Endothelial cell (in vitro differentiated cells): ENCODE measurements around the gene RNF144B. TPM values are rescaled to one million over a fixed set of nuclear protein-coding genes. Genes with fewer than 3 reads are reported as not detected.

Experiments
- DNase-seq: peaks from one replicate; pipeline ENCODE4 v3.0.0; 2021; ENCODE audit warnings: low spot score
- H3K27ac Mint-ChIP-seq: one replicate; pipeline ENCODE4 v1.8.0; 2021; ENCODE audit warnings: mixed read lengths, inconsistent platforms; ENCODE audit not compliant: unreplicated experiment
- H3K27me3 Mint-ChIP-seq: one replicate; pipeline ENCODE4 v1.8.0; 2021; ENCODE audit warnings: mild to moderate bottlenecking, moderate library complexity, mixed read lengths, inconsistent platforms; ENCODE audit not compliant: unreplicated experiment
- H3K36me3 Mint-ChIP-seq: one replicate; pipeline ENCODE4 v1.8.0; 2021; ENCODE audit warnings: mild to moderate bottlenecking, low read depth, mixed read lengths, inconsistent platforms; ENCODE audit not compliant: unreplicated experiment
- H3K4me1 Mint-ChIP-seq: one replicate; pipeline ENCODE4 v1.8.0; 2021; ENCODE audit warnings: mild to moderate bottlenecking, mixed read lengths, inconsistent platforms; ENCODE audit not compliant: unreplicated experiment
- H3K4me3 Mint-ChIP-seq: one replicate; pipeline ENCODE4 v1.8.0; 2021; ENCODE audit warnings: mild to moderate bottlenecking, mixed read lengths, inconsistent platforms; ENCODE audit not compliant: unreplicated experiment
- H3K9me3 Mint-ChIP-seq: one replicate; pipeline ENCODE4 v1.8.0; 2021; ENCODE audit warnings: mixed read lengths, inconsistent platforms; ENCODE audit not compliant: unreplicated experiment
- CTCF ChIP-seq: fragments of 200-600 bp; sonication (generic); IDR thresholded peaks from one replicate; pipeline ENCODE4 v1.5.0; 2021; ENCODE audit warnings: antibody characterized with exemption; ENCODE audit not compliant: unreplicated experiment
- total RNA-seq: library from RNA; stranded (reverse); fragmentation: NEBNext Ultra II Directional; extraction: Animal tissue kit (Norgen Biotek cat#: 25700); gene quantifications from one replicate; pipeline ENCODE4 v1.2.1, GENCODE V29; 2021; ENCODE audit not compliant: unreplicated experiment

The RNF144B gene
- total RNA-seq, 1 donor from 2014 or later = 23.2 TPM

GRCh38 chr6:18389479-18389878 is 2.3 kb downstream of the RNF144B start:
- Mint-ChIP-seq H3K36me3 (no peaks in the 10 kb centered on the region), H3K27me3 (no peaks in the 10 kb centered on the region), H3K4me1 (peaks cover 34% of the 10 kb centered on the region), H3K27ac (no peak overlapping the region), H3K9me3 (no peaks in the 10 kb centered on the region), H3K4me3 (peak overlapping the region; percentile 74)
- DNase-seq = no peak
- TF ChIP-seq CTCF = no peak

- Mint-ChIP-seq H3K9me3 (no peaks in the 10 kb centered on the region), H3K27ac (no peak overlapping the region), H3K4me3 (no peak overlapping the region), H3K36me3 (no peaks in the 10 kb centered on the region), H3K27me3 (no peaks in the 10 kb centered on the region), H3K4me1 (peaks cover 43% of the 10 kb centered on the region)
- no peak for TF ChIP-seq CTCF
- no peak for DNase-seq
These were observed 3.3 kb downstream of the RNF144B start for GRCh38 chr6:18390476-18390875.

GRCh38 chr6:18391023-18391422 is 3.9 kb downstream of the RNF144B start:
- Mint-ChIP-seq H3K4me1 (peaks cover 45% of the 10 kb centered on the region), H3K4me3 (no peak overlapping the region), H3K27me3 (no peaks in the 10 kb centered on the region), H3K27ac (no peak overlapping the region), H3K36me3 (no peaks in the 10 kb centered on the region), H3K9me3 (no peaks in the 10 kb centered on the region)
- no peak for DNase-seq
- no peak for TF ChIP-seq CTCF

GRCh38 chr6:18392346-18392877 is 5.3 kb downstream of the RNF144B start:
- TF ChIP-seq CTCF = no peak
- no peak for DNase-seq
- no peaks in the 10 kb centered on the region for H3K9me3 Mint-ChIP-seq
- peaks cover 3% of the 10 kb centered on the region for H3K36me3 Mint-ChIP-seq
- H3K27me3 Mint-ChIP-seq = peaks cover 3% of the 10 kb centered on the region
- H3K4me3 Mint-ChIP-seq = no peak overlapping the region
- H3K27ac Mint-ChIP-seq = no peak overlapping the region
- H3K4me1 Mint-ChIP-seq = peaks cover 44% of the 10 kb centered on the region

DNA sequence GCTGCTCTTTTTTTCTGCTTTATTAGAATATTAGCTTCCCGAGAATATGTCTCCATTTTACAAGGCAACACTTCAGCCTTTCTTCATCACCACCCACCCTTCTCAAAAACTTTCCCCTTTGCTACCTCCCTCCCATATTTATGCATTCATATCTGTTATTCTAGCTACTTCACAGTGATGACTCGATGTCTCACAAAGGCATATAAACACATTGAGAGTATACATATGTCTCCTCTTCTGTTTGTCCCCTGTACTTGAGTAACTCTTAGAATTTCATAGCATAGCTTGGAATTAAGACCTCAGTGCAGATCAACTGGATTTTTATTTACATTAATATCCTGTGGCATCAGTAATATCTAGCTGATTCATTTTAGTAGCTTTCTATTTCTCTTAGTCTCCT is 6.5 kb downstream of the RNF144B start:
- peaks cover 44% of the 10 kb centered on the region for H3K4me1 Mint-ChIP-seq
- peaks cover 5% of the 10 kb centered on the region for H3K36me3 Mint-ChIP-seq
- H3K4me3 Mint-ChIP-seq = no peak overlapping the region
- DNase-seq = no peak
- H3K27me3 Mint-ChIP-seq = peaks cover 4% of the 10 kb centered on the region
- no peaks in the 10 kb centered on the region for H3K9me3 Mint-ChIP-seq
- no peak for TF ChIP-seq CTCF
- no peak overlapping the region for H3K27ac Mint-ChIP-seq
